RWPE1 (cell line): Measurements from ENCODE around the gene SLC33A1.
A peak's percentile ranks its signal among the peaks of the same experiment; 100 is the strongest.
"Not testable (repeated sequence)": the region's sequence is repeated elsewhere in the genome, so short reads cannot be mapped to it uniquely, and the experiment has no call there.

Source experiments
- CTCF ChIA-PET: fragments of 350-600 bp; sonication (Branson Sonifier 250); formaldehyde crosslinking; extraction: SDS; loops from one replicate; lab custom pipeline; 2021; lab: Yijun Ruan, JAX
- POLR2A ChIA-PET: fragments of 400-600 bp; formaldehyde crosslinking; extraction: SDS; loops from one replicate; lab custom pipeline; 2020; ENCODE audit warnings: antibody characterized with exemption; ENCODE audit not compliant: low non-redundant PET; lab: Yijun Ruan, JAX
- DNase-seq: peaks from one replicate; pipeline ENCODE4 v3.0.0; 2012; ENCODE audit warnings: low spot score
- H3K27ac ChIP-seq: fragments of 450-650 bp; 2 replicates; pipeline ENCODE4 v1.5.1; 2017
- CTCF ChIP-seq: fragments of 450-650 bp; conservative IDR thresholded peaks from 2 replicates; pipeline ENCODE4 v1.5.1; 2017; ENCODE audit warnings: low read depth, mild to moderate bottlenecking

SLC33A1 gene

GRCh38 chr3:155863072-155863784 lies 9.0 kb upstream of the SLC33A1 start:
- ChIA-PET CTCF (no interaction called here), POLR2A (no interaction called here)
- TF ChIP-seq CTCF: no peak
- no peak for DNase-seq
- no peak overlapping the region for H3K27ac ChIP-seq

GRCh38 chr3:155862290-155862982 lies 8.2 kb upstream of the SLC33A1 start:
- CTCF ChIA-PET, DNase-seq, H3K27ac ChIP-seq: not testable (repeated sequence)
- POLR2A ChIA-PET: interaction anchor here (0.5 kb wide), 1 partner anchor 15 kb away, joined by 3 read pairs; no protein-coding TSS in a partner anchor

GRCh38 chr3:155861476-155862183 lies 7.4 kb upstream of the SLC33A1 start:
- ChIA-PET POLR2A (interaction anchor here (0.5 kb wide), 1 partner anchor 14 kb away, joined by 3 read pairs; no protein-coding TSS in a partner anchor), CTCF (no interaction called here)
- TF ChIP-seq CTCF: no peak
- DNase-seq: no peak
- no peak overlapping the region for H3K27ac ChIP-seq

- DNase-seq, H3K27ac ChIP-seq, CTCF ChIA-PET, POLR2A ChIA-PET: not testable (repeated sequence)
Measured at GRCh38 chr3:155860424-155860823, 6.2 kb upstream of the SLC33A1 start.

- DNase-seq: no peak
- CTCF ChIA-PET: no interaction called here
- POLR2A ChIA-PET: no interaction called here
- TF ChIP-seq CTCF: peak; percentile 21
- H3K27ac ChIP-seq: no peak overlapping the region
Measured at GRCh38 chr3:155859859-155860258, 5.6 kb upstream of the SLC33A1 start.

GRCh38 chr3:155853214-155854140 lies 750 bp downstream of the SLC33A1 start:
- ChIA-PET CTCF (interaction anchor here (0.6 to 1.0 kb wide), 3 partner anchors 11 to 128 kb away, joined by 3 read pairs; no protein-coding TSS in a partner anchor), POLR2A (interaction anchor here (0.6 to 0.8 kb wide), 3 partner anchors 10 to 54 kb away, joined by 3 read pairs; no protein-coding TSS in a partner anchor)
- peak overlapping the region; percentile 94 for H3K27ac ChIP-seq
- no peak for TF ChIP-seq CTCF
- DNase-seq: no peak

- CTCF ChIA-PET: interaction anchor here (1.4 kb wide), 1 partner anchor 46 kb away, joined by 5 read pairs; the partner anchor contains the start of gene C3orf33
- TF ChIP-seq CTCF: no peak
- no peak for DNase-seq
- POLR2A ChIA-PET: no interaction called here
- no peak overlapping the region for H3K27ac ChIP-seq
Measured at GRCh38 chr3:155852341-155852740, 1.9 kb downstream of the SLC33A1 start.

GRCh38 chr3:155849404-155849803 lies 4.8 kb downstream of the SLC33A1 start:
- POLR2A ChIA-PET, CTCF ChIA-PET, H3K27ac ChIP-seq, DNase-seq: not testable (repeated sequence)
